Measurements from ENCODE around the gene GSE1.

DNA sequence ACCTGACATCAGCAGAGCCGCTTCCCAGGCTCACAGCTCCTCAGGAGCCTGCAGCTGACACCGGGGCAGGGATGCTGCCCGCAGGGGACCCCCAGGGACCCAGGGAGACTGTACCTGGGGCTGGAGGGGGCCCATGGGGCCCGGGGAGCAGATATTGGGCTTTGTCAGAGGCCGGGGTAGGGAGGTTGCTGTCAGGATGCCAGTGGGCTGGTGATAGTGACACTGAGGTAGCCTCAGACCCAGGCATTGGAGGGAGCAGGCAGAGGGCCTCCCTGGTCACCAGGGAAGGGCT is 15.1 kb downstream of the GSE1 start:
- TF ChIP-seq, protein P1, sequence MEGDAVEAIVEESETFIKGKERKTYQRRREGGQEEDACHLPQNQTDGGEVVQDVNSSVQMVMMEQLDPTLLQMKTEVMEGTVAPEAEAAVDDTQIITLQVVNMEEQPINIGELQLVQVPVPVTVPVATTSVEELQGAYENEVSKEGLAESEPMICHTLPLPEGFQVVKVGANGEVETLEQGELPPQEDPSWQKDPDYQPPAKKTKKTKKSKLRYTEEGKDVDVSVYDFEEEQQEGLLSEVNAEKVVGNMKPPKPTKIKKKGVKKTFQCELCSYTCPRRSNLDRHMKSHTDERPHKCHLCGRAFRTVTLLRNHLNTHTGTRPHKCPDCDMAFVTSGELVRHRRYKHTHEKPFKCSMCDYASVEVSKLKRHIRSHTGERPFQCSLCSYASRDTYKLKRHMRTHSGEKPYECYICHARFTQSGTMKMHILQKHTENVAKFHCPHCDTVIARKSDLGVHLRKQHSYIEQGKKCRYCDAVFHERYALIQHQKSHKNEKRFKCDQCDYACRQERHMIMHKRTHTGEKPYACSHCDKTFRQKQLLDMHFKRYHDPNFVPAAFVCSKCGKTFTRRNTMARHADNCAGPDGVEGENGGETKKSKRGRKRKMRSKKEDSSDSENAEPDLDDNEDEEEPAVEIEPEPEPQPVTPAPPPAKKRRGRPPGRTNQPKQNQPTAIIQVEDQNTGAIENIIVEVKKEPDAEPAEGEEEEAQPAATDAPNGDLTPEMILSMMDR (IDR thresholded peaks at IDR 0.05) = no peak
- TF ChIP-seq ATF1 (CRISPR knock-in tag; IDR thresholded peaks at IDR 0.05) = no peak
- no peak for TF ChIP-seq NR2C2 (CRISPR knock-in tag; IDR thresholded peaks at IDR 0.05)
- TF ChIP-seq NFYB (CRISPR knock-in tag; conservative IDR thresholded peaks at IDR 0.05; ENCODE audit: low read depth) = no peak
- no peak for TF ChIP-seq JUN (CRISPR knock-in tag; IDR thresholded peaks at IDR 0.05)
- no peak for TF ChIP-seq NR1H2 (CRISPR knock-in tag; IDR thresholded peaks at IDR 0.05)
- no peak for TF ChIP-seq ZNF219 (CRISPR knock-in tag; IDR thresholded peaks at IDR 0.05; ENCODE audit: borderline replicate concordance)
